GM19395 (cell line): Measurements from ENCODE around the gene ACKR3.

ENCODE experiments used
- ATAC-seq: cut with Tn5 transposase; IDR thresholded peaks from one replicate; pipeline ENCODE4 v1.9.1; 2021; ENCODE audit warnings: mild to moderate bottlenecking, moderate library complexity; ENCODE audit not compliant: unreplicated experiment

ACKR3 gene

DNA sequence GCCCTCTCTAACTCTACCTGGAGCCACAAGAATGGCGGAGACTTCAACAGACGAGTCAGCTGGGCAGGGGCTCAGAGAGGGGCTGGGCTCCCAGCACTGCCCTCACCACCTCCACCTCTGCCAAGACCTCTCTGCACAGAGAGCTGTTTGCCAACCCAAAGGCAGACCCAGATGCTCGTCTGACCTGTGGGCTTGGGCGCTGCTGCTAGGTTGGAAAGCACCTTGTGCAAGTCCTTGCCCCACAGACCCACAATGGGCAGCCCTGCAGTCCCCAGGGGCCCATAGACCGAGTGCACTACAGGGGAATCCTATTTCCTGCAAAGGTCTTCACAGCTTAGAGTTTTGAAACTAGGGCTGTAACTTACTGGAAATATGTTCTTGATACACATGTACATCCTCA lies 13.3 kb downstream of the ACKR3 start:
- no peak for ATAC-seq

DNA sequence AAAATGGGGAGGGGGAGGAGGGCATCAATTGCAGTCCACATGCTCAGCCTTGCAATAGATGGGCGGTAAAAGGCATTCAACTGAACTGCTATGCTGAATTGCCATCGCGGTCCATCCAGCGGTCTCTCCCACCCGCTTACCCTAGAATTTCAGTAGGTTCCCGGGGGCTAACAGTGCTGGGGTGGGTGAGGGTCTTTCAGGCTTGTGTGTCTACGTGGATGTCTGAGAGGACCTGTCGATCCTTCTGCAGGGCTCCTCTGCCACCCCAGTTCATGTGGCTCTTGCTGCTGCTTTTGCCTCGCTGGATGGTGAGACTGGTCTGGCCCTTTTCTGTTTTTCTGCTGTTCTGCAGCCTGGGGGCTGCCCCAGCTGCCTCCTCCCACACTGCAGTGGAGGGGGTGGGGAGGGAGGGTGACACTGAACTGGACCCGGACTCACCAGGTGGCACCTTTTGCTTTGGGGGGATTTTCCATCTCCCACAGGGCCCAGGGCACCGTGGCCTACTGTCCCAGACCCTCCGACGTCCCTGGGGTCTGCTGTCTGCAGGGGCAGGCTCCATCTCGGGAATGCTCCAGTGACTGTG lies 14.1 kb downstream of the ACKR3 start:
- no peak for ATAC-seq

DNA sequence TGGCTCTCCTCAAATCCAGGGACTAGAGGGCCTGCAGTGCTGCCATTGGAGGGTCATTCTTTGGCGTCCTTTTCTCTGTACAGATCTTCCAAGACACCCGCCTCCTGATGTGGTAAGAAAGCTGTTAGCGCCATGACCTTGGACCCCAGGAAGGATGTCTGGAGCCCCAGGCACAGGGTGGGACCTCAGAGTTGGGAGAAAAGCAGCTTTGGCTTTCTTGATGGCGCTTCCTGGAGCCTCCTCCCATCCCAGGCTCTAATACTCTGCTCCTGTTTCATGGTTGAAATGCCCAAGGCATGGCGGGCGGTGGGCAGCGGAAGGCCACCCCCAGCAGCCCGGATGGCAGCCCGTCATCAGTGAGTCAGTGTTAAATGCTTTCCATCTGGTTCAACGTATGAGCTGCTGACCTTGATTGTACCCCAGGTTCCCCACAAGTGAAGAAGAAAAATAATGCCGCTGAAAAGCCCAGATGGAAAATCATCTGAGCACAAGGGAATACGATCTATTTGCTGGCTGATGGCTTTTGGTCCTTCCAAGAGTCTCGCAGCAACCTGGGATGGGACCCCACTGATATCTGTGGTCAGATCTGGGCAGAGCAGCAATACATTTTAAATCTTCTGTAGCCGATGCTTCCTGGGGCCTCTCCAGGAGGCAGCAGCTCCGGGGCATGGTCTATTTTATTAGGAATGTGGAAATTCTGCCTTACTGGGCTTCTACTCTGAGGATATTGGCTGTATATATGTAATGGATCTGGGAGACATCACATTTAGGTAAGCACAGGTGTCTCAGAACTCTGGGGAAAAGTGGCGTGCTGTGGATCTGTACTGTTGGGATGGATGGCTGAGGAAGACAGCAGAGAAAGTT lies 15.1 kb downstream of the ACKR3 start:
- no peak for ATAC-seq

DNA sequence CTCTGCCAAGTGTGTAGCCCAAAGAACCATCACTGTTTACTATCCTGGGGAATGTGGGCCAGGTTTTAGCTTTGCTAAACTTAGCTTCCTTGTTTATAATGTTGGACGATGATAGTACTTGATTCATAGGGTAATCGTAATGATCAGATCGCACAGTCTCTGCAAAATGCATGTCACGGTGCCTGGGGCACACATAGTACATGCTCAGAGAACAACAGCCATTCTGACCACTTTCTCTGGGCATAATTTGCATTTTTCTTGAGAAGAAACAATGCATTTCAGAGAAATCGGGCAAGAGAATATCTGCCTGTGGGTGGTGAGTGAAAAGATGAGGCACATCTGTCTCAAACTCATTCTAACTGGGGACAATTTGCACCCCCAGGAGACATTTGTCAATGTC lies 16.3 kb downstream of the ACKR3 start:
- no peak for ATAC-seq

DNA sequence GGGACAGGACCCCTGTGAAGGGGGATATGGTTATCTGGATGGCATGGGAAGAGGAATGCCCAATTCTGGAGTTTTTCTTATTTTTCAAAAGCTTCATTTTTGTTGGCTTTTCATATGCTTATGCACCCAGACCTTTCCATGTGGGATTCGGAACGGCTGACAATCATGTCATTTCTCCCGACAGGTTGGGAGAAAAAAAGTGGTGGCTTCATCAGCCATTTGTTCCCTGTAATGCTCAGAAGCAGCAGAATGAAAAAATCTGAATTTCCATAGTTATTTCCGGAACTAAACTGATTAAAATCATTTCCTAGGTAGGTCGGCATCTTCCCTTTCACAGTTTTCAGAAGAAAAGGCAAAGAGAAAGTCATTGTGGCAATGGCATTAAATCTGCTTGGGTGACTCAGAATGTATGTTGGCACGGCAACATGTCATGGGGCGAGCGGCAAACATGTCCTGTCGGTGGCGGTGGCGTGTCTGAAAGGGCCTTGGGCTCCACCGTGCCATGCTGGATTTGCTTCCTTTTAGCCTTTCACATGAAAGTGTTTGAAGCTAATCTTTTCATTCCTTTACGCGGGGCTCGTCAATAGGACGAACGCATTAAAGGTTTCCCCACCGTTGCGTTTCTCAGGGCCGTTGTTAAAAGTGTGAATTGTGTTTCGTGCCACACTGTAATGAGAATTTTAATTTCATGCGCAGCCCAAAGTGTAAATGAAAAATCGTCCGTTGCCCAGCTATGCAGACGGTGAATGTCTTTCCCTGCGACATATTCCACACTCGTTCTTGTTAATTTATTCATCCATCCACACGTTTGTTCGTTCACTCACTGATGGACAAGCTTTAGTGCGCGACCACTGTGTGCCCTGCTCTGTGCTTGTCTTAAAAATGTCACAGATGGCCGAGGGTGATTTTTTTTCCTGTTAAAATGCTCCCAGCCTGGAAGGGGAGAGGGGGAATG lies 18.5 kb downstream of the ACKR3 start:
- ATAC-seq, result no peak

DNA sequence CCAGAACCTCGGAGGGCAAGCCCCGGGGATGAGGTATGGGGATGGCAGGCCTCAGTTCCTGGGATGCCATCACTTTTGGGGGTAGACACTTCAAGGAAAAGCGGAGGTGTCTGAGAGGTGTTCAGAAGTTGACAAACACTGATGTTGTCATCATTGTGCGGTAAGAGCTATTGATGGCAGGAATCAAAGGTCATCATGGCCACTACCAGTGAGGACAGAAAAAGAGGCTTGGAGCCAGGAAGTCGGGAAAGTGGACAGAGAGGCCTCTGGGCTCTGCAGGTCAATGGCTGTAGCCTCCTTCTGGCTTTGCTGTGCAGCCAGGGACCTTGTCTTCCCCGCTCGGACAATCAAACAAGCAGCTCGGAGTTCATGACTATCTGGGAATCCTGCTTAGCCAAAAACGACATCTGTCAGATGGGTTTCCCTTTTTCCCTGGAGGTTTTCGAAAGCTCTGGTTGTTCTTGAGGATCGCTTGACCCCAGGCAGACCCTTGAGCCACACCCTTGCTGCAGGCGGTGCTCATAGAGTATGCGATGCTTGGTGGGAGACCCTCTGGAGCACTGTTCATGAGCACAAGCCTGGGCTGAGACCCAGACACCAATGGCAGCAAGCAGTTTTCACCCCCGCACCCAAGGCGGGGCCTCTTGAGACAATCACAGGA lies 19.4 kb downstream of the ACKR3 start:
- no peak for ATAC-seq

DNA sequence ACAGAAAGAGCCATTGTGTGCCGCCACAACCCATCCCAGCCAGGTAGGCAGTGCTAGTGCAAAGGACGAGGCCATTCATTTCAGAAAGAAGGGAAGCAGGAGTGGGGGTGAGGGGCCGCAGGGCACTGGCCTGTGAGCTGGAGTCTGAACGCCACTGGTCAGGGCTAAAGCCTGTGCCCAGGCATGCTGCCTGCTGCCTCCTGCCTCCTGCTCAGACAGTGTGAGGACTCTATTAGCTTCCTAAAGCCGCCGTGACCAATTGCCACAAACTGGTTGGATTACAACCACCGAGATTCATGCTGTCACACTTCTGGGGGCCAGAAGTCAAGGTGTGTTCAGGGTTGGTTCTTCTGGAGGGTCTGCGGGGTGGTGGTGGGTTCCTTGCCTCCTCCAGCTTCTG lies 21.2 kb downstream of the ACKR3 start:
- ATAC-seq, result no peak

DNA sequence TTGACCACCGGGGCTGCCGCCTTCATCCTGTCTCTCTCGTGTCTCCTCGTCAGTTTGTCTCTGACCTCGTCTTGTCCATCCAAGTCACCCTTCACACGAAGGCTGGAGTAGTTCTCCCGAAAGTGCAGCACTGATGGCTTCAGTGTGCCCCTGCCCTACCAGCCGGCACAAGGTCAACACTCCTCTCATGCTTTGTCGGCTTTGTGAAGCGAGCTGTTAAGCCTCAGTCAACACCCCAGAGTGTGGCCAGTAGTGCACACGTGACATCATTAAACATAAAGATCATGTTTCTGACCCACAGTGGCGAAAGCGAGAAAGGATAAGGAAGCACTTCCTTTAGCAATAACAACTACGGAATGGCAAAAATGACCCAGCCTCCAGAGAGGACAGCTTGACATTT lies 23.2 kb downstream of the ACKR3 start:
- ATAC-seq, result no peak

DNA sequence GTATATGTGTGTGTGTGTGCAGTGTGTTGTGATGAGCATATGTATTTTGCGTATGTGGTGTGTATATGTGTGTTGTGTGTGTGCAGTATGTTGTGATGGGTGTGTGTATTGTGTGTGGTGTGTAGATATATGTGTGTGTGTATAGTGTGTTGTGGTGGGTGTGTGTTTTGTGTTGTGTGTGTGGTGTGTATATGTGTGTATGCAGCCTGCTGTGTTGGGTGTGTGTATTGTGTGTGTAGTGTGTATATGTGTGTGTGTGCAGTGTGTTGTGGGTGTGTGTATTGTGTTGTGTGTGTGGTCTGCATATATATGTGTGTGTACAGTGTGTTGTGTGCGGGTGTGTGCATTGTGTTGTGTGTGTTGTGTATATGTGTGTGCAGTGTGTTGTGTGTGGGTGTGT lies 23.9 kb downstream of the ACKR3 start:
- no peak for ATAC-seq

DNA sequence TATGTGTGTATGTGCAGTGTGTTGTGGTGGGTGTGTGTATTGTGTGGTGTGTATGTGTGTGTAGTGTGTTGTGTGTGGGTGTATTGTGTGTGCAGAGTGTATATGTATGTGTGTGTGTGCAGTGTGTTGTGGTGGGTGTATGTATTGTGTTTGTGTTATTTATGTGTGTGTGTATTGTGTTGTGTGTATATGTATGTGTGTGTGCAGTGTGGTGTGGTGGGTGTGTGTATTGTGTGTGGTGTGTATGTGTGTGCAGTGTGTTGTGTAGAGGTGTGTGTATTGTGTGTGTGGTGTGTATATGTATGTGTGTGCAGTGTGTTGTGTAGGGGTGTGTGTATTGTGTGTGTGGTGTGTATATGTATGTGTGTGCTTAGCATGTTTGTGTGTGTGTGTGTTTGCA lies 24.3 kb downstream of the ACKR3 start:
- no peak for ATAC-seq

DNA sequence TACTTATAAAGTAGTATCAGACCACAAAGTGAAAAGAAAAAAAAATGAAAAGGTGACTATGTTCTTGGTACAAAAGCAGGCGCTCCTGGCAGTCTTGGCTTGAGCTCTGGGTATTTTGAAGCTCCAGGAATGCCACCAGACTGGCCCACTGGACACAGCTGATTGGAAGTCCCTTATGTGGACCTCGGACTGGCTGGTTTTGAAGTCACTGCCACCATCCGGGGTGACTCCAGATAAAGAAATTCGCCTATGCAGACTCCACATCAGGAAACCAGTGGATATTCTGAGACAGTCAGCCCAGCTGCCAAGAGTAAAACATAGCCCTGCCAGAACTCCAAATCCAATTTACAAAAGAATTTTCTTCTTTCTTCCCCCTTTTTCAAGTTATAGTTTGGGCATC lies 28.0 kb downstream of the ACKR3 start:
- ATAC-seq, result no peak

DNA sequence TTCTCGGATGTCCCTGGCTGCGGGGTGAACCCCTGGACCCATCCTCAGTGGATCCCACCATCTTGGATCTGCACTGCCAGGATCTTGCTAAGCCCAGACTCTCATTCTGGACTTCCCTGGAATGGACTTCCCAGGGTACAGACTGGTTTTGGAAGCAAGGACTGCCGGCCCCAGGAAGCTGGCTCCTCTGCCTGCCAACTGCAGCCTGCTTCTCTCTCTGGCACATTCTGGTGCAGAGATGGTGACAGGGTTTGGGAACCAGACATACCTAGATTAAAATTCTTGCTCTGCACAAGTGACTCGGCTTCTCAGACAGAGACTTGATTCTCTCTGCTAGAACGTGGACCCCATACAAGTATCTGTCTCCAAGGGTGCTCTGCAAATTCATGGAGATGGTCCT lies 29.4 kb downstream of the ACKR3 start:
- ATAC-seq, result no peak

DNA sequence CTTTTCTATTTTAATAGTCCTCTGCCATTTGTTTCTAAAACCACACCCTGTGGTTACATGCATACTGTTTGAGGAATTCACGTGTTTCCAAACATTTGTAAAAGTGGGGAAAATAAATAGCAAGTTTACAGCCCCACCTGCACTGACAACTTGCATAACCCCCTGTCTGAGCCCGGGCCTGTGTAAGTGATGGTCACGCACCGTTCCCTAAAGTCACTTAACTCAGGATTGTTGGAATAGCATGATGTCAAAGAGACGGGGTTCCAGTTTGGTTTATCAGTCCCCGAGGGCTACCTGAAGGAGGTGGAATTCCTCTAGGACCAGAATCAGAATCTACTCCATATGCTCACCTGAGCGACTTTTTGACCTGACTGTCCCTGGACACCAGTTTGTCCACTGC lies 30.5 kb downstream of the ACKR3 start:
- ATAC-seq, result no peak

DNA sequence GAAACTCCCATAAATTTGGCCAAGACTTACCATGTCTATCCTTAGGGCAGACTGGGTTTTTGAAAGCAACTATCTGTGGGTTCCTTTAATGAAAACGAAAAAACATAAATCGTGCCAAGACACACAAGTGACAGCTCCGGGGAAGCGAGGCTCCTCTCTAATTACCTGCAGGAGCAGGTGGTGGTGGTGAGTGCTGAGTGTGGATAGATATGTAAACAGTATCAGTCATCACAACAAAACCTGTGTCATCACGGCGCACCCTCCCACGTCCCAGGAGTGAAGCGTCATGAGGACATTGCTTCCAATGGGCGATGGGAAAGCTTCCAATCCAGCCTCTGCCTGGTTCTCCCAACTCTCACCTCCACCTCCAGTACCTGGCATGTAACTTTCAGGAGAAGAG lies 31.3 kb downstream of the ACKR3 start:
- ATAC-seq, result no peak

DNA sequence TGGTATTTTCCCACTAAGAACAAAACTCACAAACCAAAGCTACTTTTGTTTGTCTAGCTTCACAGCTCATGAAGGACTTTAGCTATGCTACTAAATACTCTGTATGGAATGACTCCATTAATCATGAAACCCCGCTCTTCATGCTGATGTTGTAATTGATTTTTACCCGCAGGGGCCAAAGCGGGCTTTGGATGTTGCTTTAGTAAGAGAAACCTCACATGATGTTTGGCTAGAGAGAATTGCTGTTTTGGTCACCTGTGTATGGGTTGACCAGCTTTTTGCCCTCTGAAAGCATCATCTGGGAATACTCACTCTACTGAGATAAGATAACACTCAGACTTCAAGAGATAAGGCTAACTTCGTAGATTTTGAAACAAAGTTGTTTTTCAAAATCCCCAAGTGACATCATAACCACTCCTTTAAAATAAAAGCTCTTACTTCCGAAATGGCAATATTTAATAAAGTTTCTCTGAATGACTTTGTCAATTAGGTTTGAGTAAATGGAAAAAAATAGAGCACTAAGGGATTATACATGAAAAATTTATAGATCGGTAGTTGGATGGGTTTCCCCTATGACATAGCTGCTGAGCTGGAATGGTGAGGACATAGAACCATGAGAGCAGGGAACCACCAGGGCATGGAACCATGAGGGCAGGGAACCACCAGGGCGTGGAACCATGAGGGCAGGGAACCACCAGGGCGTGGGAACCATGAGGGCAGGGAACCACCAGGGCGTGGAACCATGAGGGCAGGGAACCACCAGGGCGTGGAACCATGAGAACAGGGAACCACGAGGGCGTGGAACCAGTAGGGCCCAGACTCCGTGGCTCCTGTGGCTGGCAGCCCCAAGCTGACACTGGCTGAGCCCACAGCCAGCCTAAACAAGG lies 31.9 kb downstream of the ACKR3 start:
- ATAC-seq, result no peak

DNA sequence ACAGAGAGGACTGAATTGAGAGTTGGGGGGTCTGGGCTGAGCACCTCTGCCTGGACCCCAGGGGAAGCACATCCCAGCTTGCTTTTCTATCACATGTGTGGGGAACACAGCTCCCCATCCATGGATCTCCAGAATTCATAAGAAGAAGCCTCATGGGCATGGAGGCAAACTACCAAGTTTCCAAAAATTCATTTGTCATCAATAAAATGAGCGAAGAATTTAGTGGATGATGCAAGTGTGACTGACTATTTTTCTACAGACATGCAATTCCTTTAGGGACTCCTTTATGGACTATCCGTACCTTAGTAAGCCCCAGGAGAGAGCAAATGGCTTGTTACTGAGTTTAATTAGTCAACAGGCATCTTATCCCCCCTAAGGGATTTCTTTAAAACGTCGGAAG lies 33.1 kb downstream of the ACKR3 start:
- no peak for ATAC-seq

DNA sequence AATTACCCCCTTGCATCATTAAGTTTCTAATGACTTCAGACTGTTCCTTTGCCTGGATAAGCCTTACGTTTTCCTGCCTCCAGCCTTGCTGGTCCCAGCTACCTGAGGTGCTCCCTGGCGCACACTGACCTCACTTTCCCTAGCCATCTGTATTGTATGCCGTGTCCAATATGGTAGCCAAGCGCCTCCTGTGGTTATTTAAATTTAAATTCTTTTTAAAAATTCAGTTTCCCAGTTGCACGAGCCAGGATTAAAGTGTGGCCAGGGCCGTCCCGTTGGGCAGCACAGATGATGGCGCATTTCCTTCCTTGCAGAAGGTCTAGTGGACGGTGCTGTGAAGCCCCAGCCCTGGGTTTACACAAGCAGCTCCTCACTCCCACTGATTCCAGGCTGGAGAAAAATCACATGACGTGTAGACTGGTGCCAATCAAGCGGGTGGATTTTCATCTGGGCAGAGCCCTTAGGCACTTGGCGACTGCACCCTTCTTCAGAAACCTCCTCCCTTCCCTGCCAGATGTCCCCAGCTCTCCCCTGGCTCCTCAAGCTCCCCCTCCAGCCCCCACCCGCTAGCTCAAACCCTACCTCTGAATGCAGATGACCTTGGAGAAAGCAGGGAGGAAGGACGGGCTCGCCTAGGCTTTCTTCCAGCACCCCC lies 33.9 kb downstream of the ACKR3 start:
- ATAC-seq, result no peak

DNA sequence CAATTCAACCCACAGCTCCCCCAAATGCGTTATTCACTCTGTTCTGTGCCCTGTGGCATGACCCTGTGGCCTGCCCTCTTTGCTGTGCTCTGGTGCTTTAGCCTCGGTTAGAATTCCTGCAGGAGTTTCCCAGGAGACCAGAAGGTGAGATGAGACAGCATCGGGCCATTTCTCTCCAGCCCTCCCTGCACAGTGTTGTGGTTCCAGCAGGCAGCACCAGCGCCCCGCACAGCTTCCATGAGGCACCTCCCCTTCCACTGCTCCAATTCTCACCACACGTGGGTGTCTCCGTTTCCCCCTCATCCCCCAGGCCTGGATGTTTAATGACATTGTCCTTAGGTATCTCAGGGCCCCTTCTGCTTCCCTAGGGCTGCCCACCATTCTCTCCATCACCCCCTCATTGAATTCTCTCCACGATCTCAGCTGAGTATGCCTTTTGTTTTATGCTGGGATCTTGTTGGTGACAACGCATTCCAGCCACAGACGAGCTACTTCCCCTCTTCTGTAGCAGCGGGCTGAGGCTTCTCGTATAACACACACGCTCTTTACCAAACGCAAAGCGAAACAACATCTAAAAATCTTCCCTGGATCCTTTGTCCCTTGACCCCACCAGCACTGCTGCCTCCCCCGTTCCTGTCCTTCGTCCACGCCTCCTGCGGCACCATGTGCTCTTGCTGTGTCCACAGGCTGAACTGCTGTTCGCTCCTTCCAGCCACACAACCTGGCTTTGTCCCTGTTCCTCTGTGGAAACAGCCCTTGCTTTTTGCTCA lies 35.1 kb downstream of the ACKR3 start:
- ATAC-seq, result no peak

DNA sequence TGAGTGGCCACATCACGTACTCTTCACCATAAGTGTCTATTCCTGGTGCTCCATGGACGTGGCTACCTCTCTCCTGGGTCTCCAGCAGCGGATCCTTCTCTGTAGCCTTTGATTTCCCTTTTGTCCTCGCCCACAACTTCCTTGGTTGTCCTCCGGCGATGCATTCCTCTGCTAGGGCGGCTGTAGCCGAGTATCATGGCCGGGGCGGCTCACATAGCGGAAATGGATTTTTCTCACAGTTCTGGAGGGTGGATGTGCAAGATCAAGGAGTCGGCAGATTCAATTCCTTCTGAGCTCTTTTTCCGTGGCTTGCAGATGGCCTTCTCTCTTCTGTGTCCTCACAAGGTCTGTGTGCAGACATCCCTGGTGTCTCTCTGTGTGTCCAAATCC lies 35.7 kb downstream of the ACKR3 start:
- ATAC-seq, result no peak
